Heart left ventricle (tissue), 13 donors: Measurements from ENCODE around the gene HHIP.

Source experiments
- POLR2A ChIP-seq, 2 donors: fragments of 450-650 bp; IDR thresholded peaks; one replicate each; pipeline ENCODE4 v1.6.1; 2017; ENCODE audit warnings: antibody characterized with exemption in 2 of 2, mild to moderate bottlenecking in 2 of 2, moderate library complexity in 2 of 2
- TF ChIP-seq, protein P1 (sequence below), 12 donors: fragments of 200-600 bp; sonication (generic) in 4 of 12; IDR thresholded peaks; one replicate each; pipeline versions ENCODE4 v1.5.0 to v1.8.0; 2018 to 2022; ENCODE audit warnings: antibody characterized with exemption in 12 of 12, mild to moderate bottlenecking in 5 of 12
- donor health status: ischemic (EF 13 %, LVEDD 7.1; RV severe dilation, severe dysfunction).
- donor health status: DM: no; HTN: yes; CAD: no.
- donor health status: DM: no; HTN: no; CAD: no.
- donor health status: ischemic (EF 25% LVEDD 6.9; RV normal size, moderate dysfunction).
- donor health status: ischemic (EF 25% LVEDD 5.7; RV mildly dilated, moderate dysfunction).
- donor health status: ischemic (EF 35%, LVEDD 5.7; RV mildly dilated, moderate dysfunction).
- donor health status: nonischemic (EF 11% LVEDD 7.7; RV severe dilation, severe dysfunction).
- donor health status: DM: yes; HTN: yes; CAD: no.
- donor health status: PGD.
- donor health status: ischemic (EF 29% LVEDD 5.4; RV normal size, mild dysfunction).
- donor health status: nonischemic (EF 23%, LVEDD 6.1; RV moderate dilation, normal function).

DNA sequence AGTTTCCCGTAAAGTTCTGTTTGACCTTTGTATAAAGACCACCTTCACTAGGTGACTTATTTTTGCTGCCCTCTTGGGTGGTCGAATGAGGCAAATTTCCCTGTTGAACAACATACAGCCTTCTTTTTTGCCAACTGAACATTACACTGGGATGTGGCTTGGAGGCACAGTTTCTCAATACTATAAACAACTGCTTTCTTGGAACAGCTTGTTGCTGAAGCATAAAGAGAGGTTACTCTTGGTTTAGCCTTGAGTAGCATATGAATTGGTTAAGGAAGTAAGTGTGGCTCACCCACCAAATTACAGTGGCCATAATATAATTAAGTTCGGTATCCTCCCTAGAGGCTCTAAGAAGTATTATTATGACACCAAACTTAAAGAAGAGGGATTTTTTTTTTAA lies 40.0 kb downstream of the HHIP start:
- TF ChIP-seq, protein P1, sequence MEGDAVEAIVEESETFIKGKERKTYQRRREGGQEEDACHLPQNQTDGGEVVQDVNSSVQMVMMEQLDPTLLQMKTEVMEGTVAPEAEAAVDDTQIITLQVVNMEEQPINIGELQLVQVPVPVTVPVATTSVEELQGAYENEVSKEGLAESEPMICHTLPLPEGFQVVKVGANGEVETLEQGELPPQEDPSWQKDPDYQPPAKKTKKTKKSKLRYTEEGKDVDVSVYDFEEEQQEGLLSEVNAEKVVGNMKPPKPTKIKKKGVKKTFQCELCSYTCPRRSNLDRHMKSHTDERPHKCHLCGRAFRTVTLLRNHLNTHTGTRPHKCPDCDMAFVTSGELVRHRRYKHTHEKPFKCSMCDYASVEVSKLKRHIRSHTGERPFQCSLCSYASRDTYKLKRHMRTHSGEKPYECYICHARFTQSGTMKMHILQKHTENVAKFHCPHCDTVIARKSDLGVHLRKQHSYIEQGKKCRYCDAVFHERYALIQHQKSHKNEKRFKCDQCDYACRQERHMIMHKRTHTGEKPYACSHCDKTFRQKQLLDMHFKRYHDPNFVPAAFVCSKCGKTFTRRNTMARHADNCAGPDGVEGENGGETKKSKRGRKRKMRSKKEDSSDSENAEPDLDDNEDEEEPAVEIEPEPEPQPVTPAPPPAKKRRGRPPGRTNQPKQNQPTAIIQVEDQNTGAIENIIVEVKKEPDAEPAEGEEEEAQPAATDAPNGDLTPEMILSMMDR (IDR thresholded peaks at IDR 0.05): no peak
- TF ChIP-seq POLR2A (IDR thresholded peaks at IDR 0.05): no peak
